OCI-LY1 (cell line): ENCODE data around the gene TENM4.
"Not testable (repeated sequence)": the region's sequence is repeated elsewhere in the genome, so short reads cannot be mapped to it uniquely, and the experiment has no call there.

ENCODE experiments used
- H2AFZ ChIP-seq: fragments of 200-600 bp; sonication (generic), shearing (Covaris generic); 2 replicates; pipeline ENCODE4 v1.6.0; 2014; ENCODE audit warnings: antibody characterized with exemption, mild to moderate bottlenecking, low read length
- H3F3A ChIP-seq: fragments of 200-600 bp; sonication (generic), shearing (Covaris generic); 2 replicates; pipeline ENCODE4 v1.6.0; 2014; ENCODE audit warnings: mild to moderate bottlenecking, antibody characterized with exemption, low read length, moderate library complexity; ENCODE audit not compliant: insufficient read depth
- H3K27ac ChIP-seq: fragments of 200-600 bp; sonication (generic); 2 replicates; pipeline ENCODE4 v1.5.1; 2014; ENCODE audit warnings: low read length, mixed run types, mild to moderate bottlenecking, low read depth; ENCODE audit not compliant: poor library complexity, severe bottlenecking
- H3K27me3 ChIP-seq: fragments of 200-600 bp; sonication (generic); 2 replicates; pipeline ENCODE4 v1.6.0; 2014; ENCODE audit warnings: antibody characterized with exemption, mild to moderate bottlenecking, low read length, moderate library complexity; ENCODE audit not compliant: insufficient read depth
- H3K36me3 ChIP-seq: fragments of 200-600 bp; sonication (generic); 2 replicates; pipeline ENCODE4 v1.6.1; 2014; ENCODE audit warnings: mild to moderate bottlenecking, antibody characterized with exemption, low read length, moderate library complexity, mixed read lengths; ENCODE audit not compliant: insufficient read depth
- H3K4me1 ChIP-seq: fragments of 200-600 bp; sonication (generic); 2 replicates; pipeline ENCODE4 v1.5.1; 2014; ENCODE audit warnings: mild to moderate bottlenecking, low read length, moderate library complexity; ENCODE audit not compliant: insufficient read depth, severe bottlenecking
- H3K4me2 ChIP-seq: fragments of 200-600 bp; sonication (generic), shearing (Covaris generic); 2 replicates; pipeline ENCODE4 v1.6.1; 2014; ENCODE audit warnings: low read length
- H3K4me3 ChIP-seq: fragments of 200-600 bp; sonication (generic); 2 replicates; pipeline ENCODE4 v1.5.1; 2014; ENCODE audit warnings: low read length, low read depth, mild to moderate bottlenecking, mixed read lengths; ENCODE audit not compliant: poor library complexity, severe bottlenecking
- H3K79me2 ChIP-seq: fragments of 200-600 bp; shearing (Covaris generic); 2 replicates; pipeline ENCODE4 v1.6.1; 2016; ENCODE audit warnings: mixed run types, low read length, mixed read lengths; ENCODE audit not compliant: insufficient read depth
- H3K9ac ChIP-seq: fragments of 200-600 bp; sonication (generic), shearing (Covaris generic); 2 replicates; pipeline ENCODE4 v1.6.1; 2014; ENCODE audit warnings: mild to moderate bottlenecking, low read length, mixed read lengths
- H3K9me2 ChIP-seq: fragments of 200-600 bp; sonication (generic), shearing (Covaris generic); 2 replicates; pipeline ENCODE4 v1.6.1; 2014; ENCODE audit warnings: low read depth, mild to moderate bottlenecking, low read length, mixed read lengths
- H3K9me3 ChIP-seq: fragments of 200-600 bp; shearing (Covaris generic); 2 replicates; pipeline ENCODE4 v1.6.1; 2014; ENCODE audit warnings: low read length, mixed read lengths
- H4K20me1 ChIP-seq: fragments of 200-600 bp; sonication (generic), shearing (Covaris generic); 2 replicates; pipeline ENCODE4 v1.6.0; 2016; ENCODE audit warnings: mild to moderate bottlenecking, low read length; ENCODE audit not compliant: insufficient read depth
- CTCF ChIP-seq: fragments of 200-600 bp; sonication (generic), shearing (Covaris generic); IDR thresholded peaks from 2 replicates; pipeline ENCODE4 v1.5.1; 2017; ENCODE audit warnings: mild to moderate bottlenecking, antibody characterized with exemption, low read length, moderate library complexity, mixed read lengths
- EZH2 ChIP-seq: fragments of 200-600 bp; sonication (generic), shearing (Covaris generic); IDR thresholded peaks from 2 replicates; pipeline ENCODE4 v1.8.0; 2017; ENCODE audit warnings: borderline replicate concordance, mixed run types, mild to moderate bottlenecking, antibody characterized with exemption, low read length, moderate library complexity, mixed read lengths

Gene TENM4

GRCh38 chr11:78886616-78887015 is 554.2 kb downstream of the TENM4 start:
- Histone ChIP-seq H3K4me2 (no peak overlapping the region), H3F3A (no peaks in the 10 kb centered on the region), H3K4me3 (no peak overlapping the region), H3K9me2 (no peaks in the 10 kb centered on the region), H3K36me3 (no peaks in the 10 kb centered on the region), H3K4me1 (no peaks in the 10 kb centered on the region), H3K27ac (no peak overlapping the region), H3K9me3 (no peaks in the 10 kb centered on the region), H3K79me2 (no peaks in the 10 kb centered on the region), H3K27me3 (no peaks in the 10 kb centered on the region), H4K20me1 (no peaks in the 10 kb centered on the region), H2AFZ (no peak overlapping the region), H3K9ac (no peak overlapping the region)
- TF ChIP-seq EZH2: no peak
- TF ChIP-seq CTCF: no peak

GRCh38 chr11:78884761-78885160 is 556.1 kb downstream of the TENM4 start:
- Histone ChIP-seq H3K4me2 (no peak overlapping the region), H4K20me1 (no peaks in the 10 kb centered on the region), H3K9ac (no peak overlapping the region), H3K9me3 (no peaks in the 10 kb centered on the region), H3K36me3 (no peaks in the 10 kb centered on the region), H2AFZ (no peak overlapping the region), H3K4me1 (no peaks in the 10 kb centered on the region), H3K79me2 (no peaks in the 10 kb centered on the region), H3F3A (no peaks in the 10 kb centered on the region), H3K27me3 (no peaks in the 10 kb centered on the region), H3K9me2 (no peaks in the 10 kb centered on the region), H3K4me3 (no peak overlapping the region), H3K27ac (no peak overlapping the region)
- TF ChIP-seq CTCF: no peak
- no peak for TF ChIP-seq EZH2

GRCh38 chr11:78883506-78883905 is 557.3 kb downstream of the TENM4 start:
- Histone ChIP-seq H3K4me1 (no peaks in the 10 kb centered on the region), H3F3A (no peaks in the 10 kb centered on the region), H3K27ac (no peak overlapping the region), H3K4me2 (no peak overlapping the region), H3K4me3 (no peak overlapping the region), H4K20me1 (no peaks in the 10 kb centered on the region), H3K79me2 (no peaks in the 10 kb centered on the region), H3K9ac (no peak overlapping the region), H3K36me3 (no peaks in the 10 kb centered on the region), H3K27me3 (no peaks in the 10 kb centered on the region), H2AFZ (no peak overlapping the region), H3K9me3 (no peaks in the 10 kb centered on the region), H3K9me2 (no peaks in the 10 kb centered on the region)
- no peak for TF ChIP-seq CTCF
- TF ChIP-seq EZH2: no peak

GRCh38 chr11:78879094-78879980 is 561.5 kb downstream of the TENM4 start:
- H3K36me3 ChIP-seq, H3K9me3 ChIP-seq, H3K9me2 ChIP-seq, H3K4me2 ChIP-seq, H3K4me3 ChIP-seq, H4K20me1 ChIP-seq, H3K79me2 ChIP-seq, H3K4me1 ChIP-seq, H3K9ac ChIP-seq, H3K27ac ChIP-seq, H2AFZ ChIP-seq, H3F3A ChIP-seq, H3K27me3 ChIP-seq: not testable (repeated sequence)
